Skeletal muscle tissue (tissue), 4 donors: ENCODE results near the gene SLC17A7. TPM values are rescaled to one million over a fixed set of nuclear protein-coding genes. Genes with fewer than 3 reads are reported as not detected.
"Not testable (repeated sequence)": the region's sequence is repeated elsewhere in the genome, so short reads cannot be mapped to it uniquely, and the experiment has no call there.

ENCODE experiments used
- H3K27ac ChIP-seq: one replicate; pipeline ENCODE4 v1.7.0; 2013; ENCODE audit warnings: mild to moderate bottlenecking, low read depth, low read length, inconsistent platforms
- H3K27me3 ChIP-seq, 3 donors: one replicate each; pipeline ENCODE4 v1.7.0; 2013; ENCODE audit warnings: low read length in 3 of 3; ENCODE audit not compliant: control insufficient read depth in 3 of 3, insufficient read depth in 3 of 3
- H3K36me3 ChIP-seq, 3 donors: one replicate each; pipeline ENCODE4 v1.7.0; 2013; ENCODE audit warnings: low read length in 3 of 3; ENCODE audit not compliant: control insufficient read depth in 3 of 3, insufficient read depth in 3 of 3
- H3K4me1 ChIP-seq, 3 donors: one replicate each; pipeline ENCODE4 v1.7.0; 2013; ENCODE audit warnings: low read length in 3 of 3, mild to moderate bottlenecking in 3 of 3; ENCODE audit not compliant: control insufficient read depth in 3 of 3, insufficient read depth in 3 of 3
- H3K4me3 ChIP-seq, 3 donors: one replicate each; pipeline ENCODE4 v1.7.0; 2013; ENCODE audit warnings: low read length in 3 of 3
- H3K9ac ChIP-seq, 3 donors: one replicate each; pipeline ENCODE4 v1.7.0; 2013; ENCODE audit warnings: low read length in 3 of 3, mild to moderate bottlenecking in 3 of 3, moderate library complexity in 2 of 3, low read depth in 1 of 3
- H3K9me3 ChIP-seq, 3 donors: one replicate each; pipeline ENCODE4 v1.7.0; 2013; ENCODE audit warnings: low read length in 3 of 3; ENCODE audit not compliant: control insufficient read depth in 3 of 3
- total RNA-seq: library from RNA; depleted of rRNA; stranded (reverse); fragments of >200 nt; gene quantifications from one replicate; pipeline ENCODE4 v1.2.3, GENCODE V29; 2014
- donor health status: Osteomylitis.

SLC17A7 gene
- total RNA-seq, 1 donor from 2014 or later, result 1.0 TPM

- no peak overlapping the region for H3K9ac ChIP-seq
- no peak overlapping the region for H3K27ac ChIP-seq
- H3K36me3 ChIP-seq, result peaks cover 11 to 20% (median 19%) of the 10 kb centered on the region in 3 donors
- H3K9me3 ChIP-seq, result no peaks in the 10 kb centered on the region
- peaks cover 10 to 12% (median 11%) of the 10 kb centered on the region in 3 donors for H3K27me3 ChIP-seq
- H3K4me1 ChIP-seq, result peaks cover 15 to 25% (median 15%) of the 10 kb centered on the region in 3 donors
- H3K4me3 ChIP-seq, result no peak overlapping the region
Observed at GRCh38 chr19:49445997-49446396, 4.7 kb upstream of the SLC17A7 start.

GRCh38 chr19:49444100-49444700 is 2.9 kb upstream of the SLC17A7 start:
- Histone ChIP-seq H3K27me3 (peaks cover 27 to 28% (median 28%) of the 10 kb centered on the region in 3 donors), H3K4me1 (peaks cover 6 to 18% (median 13%) of the 10 kb centered on the region in 3 donors), H3K36me3 (peaks cover 8 to 19% (median 18%) of the 10 kb centered on the region in 3 donors)
- H3K9ac ChIP-seq, H3K27ac ChIP-seq, H3K4me3 ChIP-seq, H3K9me3 ChIP-seq: not testable (repeated sequence)

- H3K4me3 ChIP-seq, result peak overlapping the region; percentile 61 to 77 (median 70)
- H3K27me3 ChIP-seq, result peaks cover 33 to 35% (median 34%) of the 10 kb centered on the region in 3 donors
- H3K36me3 ChIP-seq, result peaks cover 6 to 17% (median 13%) of the 10 kb centered on the region in 3 donors
- H3K4me1 ChIP-seq, result peaks cover 4 to 16% (median 11%) of the 10 kb centered on the region in 3 donors
- H3K9me3 ChIP-seq, result no peaks in the 10 kb centered on the region
- H3K27ac ChIP-seq, result peak overlapping the region; percentile 69
- peak overlapping the region; percentile 38 to 70 (median 51) for H3K9ac ChIP-seq
Observed at GRCh38 chr19:49443366-49444099, 2.2 kb upstream of the SLC17A7 start.

GRCh38 chr19:49442771-49443365 is 1.5 kb upstream of the SLC17A7 start:
- H3K27me3 ChIP-seq, result peaks cover 40 to 42% (median 41%) of the 10 kb centered on the region in 3 donors
- H3K9ac ChIP-seq, result peak overlapping the region in 2 of 3 donors; percentile 38 to 70
- H3K9me3 ChIP-seq, result no peaks in the 10 kb centered on the region
- peak overlapping the region; percentile 61 to 77 (median 70) for H3K4me3 ChIP-seq
- H3K27ac ChIP-seq, result peak overlapping the region; percentile 69
- peaks cover 6 to 11% (median 8%) of the 10 kb centered on the region in 3 donors for H3K36me3 ChIP-seq
- peaks cover 4 to 16% (median 11%) of the 10 kb centered on the region in 3 donors for H3K4me1 ChIP-seq

GRCh38 chr19:49442354-49442753 is 1.0 kb upstream of the SLC17A7 start:
- peak overlapping the region; percentile 55 for H3K27ac ChIP-seq
- H3K27me3 ChIP-seq, result peaks cover 45 to 47% (median 46%) of the 10 kb centered on the region in 3 donors

GRCh38 chr19:49441960-49442350 is 628 bp upstream of the SLC17A7 start:
- Histone ChIP-seq H3K4me1 (peaks cover 4 to 16% (median 8%) of the 10 kb centered on the region in 3 donors), H3K36me3 (peaks cover 5% of the 10 kb centered on the region in 3 donors), H3K9me3 (no peaks in the 10 kb centered on the region), H3K9ac (peak overlapping the region in 1 of 3 donors; percentile 40), H3K4me3 (peak overlapping the region in 1 of 3 donors; percentile 55), H3K27ac (peak overlapping the region; percentile 55), H3K27me3 (peaks cover 48 to 49% (median 48%) of the 10 kb centered on the region in 3 donors)

More at GRCh38 chr19:49442354-49442753, 1.0 kb upstream of the SLC17A7 start:
- Histone ChIP-seq H3K9ac (peak overlapping the region in 1 of 3 donors; percentile 40), H3K9me3 (no peaks in the 10 kb centered on the region), H3K4me1 (peaks cover 4 to 16% (median 8%) of the 10 kb centered on the region in 3 donors), H3K4me3 (peak overlapping the region in 1 of 3 donors; percentile 55), H3K36me3 (peaks cover 6 to 8% (median 8%) of the 10 kb centered on the region in 3 donors)

- Histone ChIP-seq H3K4me3 (peak overlapping the region; percentile 36 to 59 (median 58)), H3K4me1 (peaks cover 4 to 20% (median 8%) of the 10 kb centered on the region in 3 donors), H3K27ac (no peak overlapping the region), H3K27me3 (peaks cover 60 to 62% (median 61%) of the 10 kb centered on the region in 3 donors), H3K9me3 (no peaks in the 10 kb centered on the region), H3K9ac (peak overlapping the region in 1 of 3 donors; percentile 60), H3K36me3 (no peaks in the 10 kb centered on the region)
Observed at GRCh38 chr19:49440439-49441209, 703 bp downstream of the SLC17A7 start.

GRCh38 chr19:49439836-49440235 is 1.5 kb downstream of the SLC17A7 start:
- peak overlapping the region in 1 of 3 donors; percentile 20 for H3K4me3 ChIP-seq
- H3K9ac ChIP-seq, result no peak overlapping the region
- no peak overlapping the region for H3K27ac ChIP-seq
- H3K9me3 ChIP-seq, result no peaks in the 10 kb centered on the region
- peaks cover 67 to 70% (median 69%) of the 10 kb centered on the region in 3 donors for H3K27me3 ChIP-seq
- H3K4me1 ChIP-seq, result peaks cover 4 to 20% (median 8%) of the 10 kb centered on the region in 3 donors
- no peaks in the 10 kb centered on the region for H3K36me3 ChIP-seq

GRCh38 chr19:49438261-49438660 is 3.1 kb downstream of the SLC17A7 start:
- Histone ChIP-seq H3K9ac (no peak overlapping the region), H3K4me3 (no peak overlapping the region), H3K36me3 (peaks cover 0 to 2% (median 0%) of the 10 kb centered on the region in 3 donors), H3K27me3 (peaks cover 82% of the 10 kb centered on the region in 3 donors), H3K9me3 (no peaks in the 10 kb centered on the region), H3K27ac (no peak overlapping the region), H3K4me1 (peaks cover 4 to 16% (median 6%) of the 10 kb centered on the region in 3 donors)
